ENCODE results near the gene ZDHHC14.
A peak's percentile ranks its signal among the peaks of the same experiment; 100 is the strongest.

ZDHHC14 gene

DNA sequence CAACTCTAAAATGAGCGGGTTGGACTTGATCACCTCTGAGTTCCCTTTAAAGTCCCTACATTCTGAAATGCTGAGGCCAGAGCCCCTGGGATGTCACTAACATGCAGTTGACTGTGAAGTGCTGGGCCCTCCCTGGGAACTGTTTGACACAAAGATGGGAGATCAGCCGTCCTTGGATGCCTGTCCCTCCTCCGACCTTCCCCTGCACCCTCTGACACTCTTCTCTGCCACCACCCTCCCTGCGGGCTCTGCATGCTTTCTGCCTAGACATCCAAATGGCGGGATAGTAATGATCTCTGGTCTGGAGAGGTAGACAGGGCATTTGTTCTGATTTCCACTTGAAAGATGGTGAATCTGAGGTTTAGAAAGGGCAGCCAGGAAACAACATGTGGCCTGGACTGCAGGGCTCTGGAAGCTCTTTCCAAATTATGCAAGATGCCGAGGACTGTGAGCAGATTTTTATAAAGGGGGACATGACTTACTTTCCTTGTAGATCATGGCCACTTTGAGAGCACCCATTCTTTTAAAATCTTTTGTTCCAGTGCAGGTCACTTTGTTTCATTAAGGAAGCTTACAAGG, 113.2 kb downstream of the ZDHHC14 start:
- no peak for DNase-seq

DNA sequence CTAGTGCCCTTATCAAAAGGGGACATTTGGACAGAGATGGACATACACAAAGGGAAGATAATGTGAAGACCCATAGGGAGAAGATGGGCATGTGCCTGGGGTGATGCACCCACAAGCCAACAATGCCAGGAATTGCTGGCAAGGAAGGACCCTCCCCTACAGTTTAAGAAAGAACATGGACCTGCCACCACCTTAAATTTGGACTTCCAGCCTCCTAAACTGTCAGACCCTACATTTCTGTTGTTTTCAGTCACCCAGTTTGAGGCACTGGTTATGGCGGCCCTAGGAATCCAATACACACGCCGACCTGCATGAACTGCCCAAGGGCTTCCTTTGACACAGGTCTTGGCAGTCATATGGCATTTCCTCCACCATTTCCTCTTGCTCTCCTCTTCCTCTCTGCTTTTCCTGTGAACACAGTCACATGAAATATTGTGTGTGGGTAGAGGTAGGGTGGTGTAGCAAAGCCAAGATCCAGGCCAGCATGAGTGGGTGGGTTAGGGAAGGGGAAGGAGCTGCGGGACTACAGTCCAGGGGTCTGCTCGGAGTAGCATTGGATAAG, 115.6 kb downstream of the ZDHHC14 start:
- no peak for DNase-seq

DNA sequence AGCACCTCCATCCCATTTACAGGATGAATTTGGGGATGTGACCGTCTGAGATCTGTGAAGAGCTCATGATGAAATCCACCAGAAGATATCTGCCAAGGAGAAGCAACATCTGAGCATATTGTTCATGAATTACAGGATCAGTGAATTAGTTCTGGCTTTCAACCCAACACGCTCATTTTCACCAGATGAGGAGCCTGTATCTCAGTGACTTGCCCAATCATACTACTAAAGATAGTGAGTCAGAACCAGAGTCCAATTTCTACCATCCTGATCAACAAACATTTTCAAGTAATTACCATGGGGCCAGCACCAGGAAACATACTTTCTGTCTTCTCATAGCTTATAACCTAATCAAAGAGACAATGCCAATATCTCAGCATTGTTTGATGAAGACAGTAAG, 116.6 kb downstream of the ZDHHC14 start:
- no peak for DNase-seq

DNA sequence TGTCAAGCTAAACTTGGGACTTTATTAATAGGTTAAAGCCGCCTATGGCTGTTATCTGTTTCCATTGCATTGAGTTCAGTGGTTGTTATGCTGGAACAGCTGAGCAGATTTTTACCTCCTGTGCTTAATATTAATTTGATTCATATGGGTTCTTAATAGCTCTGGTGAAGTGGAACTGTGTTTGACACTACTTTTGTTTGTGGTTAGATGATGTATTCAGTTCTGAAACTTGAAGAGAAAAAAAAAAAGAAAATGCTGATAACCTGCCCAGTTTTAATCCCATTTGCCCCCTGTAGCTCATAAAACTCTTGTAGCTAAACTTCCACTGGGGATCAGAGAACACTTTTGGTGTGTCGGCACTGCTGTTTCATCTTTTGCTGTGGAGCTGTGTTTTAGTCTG, 117.8 kb downstream of the ZDHHC14 start:
- DNase-seq: no peak

DNA sequence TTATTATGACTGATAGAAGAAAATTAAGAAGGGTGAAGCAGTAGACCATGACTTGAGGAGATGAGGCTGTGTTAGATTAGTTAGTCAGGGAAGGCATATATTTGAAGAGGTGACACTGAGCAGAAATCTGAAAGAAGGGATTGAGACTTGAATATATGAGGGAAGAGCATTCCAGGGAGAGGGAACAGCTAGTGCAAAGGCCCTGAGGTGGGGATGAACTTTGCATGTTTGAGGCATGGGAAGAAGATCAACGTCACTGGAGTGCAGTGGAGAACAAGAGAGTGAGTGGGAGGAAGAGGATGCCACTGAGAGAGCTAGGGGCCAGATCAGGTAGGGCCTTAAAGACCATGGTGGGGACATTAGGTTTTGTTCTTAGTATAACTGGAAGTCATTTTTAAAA, 119.0 kb downstream of the ZDHHC14 start:
- no peak for DNase-seq

DNA sequence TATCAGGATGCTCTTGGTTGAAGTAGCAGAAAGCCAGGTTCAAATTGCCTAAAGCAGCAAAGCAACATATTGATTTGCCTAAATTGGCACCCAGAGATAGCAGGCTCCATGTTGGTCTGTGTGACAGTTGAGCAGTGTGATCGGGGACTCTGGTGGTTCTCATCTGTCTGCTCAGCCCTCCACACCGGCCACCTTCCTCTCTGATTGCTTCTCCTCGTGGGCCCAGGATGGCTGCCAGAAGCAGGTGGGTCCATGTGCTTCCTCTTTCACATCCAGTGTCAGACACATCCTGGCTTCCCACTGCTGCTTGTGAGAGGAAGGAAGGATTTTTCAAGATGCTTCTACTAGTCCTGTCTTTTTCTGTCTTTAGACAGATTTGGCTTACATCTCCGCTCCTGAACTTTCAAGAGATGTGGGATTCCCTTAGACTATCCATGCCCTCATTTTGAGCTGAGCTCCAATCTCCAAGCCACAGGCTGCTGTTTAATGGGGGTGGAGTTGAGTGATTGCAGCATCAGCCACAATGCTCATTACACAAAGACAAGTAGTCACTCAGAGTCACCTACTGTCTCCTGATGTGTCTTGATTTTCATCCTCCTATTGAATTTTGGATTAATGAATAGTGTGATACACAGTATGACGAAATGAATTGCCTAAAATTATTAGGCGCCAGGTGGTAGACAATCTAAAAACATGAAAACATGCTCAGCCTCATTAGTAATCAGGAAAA, 122.2 kb downstream of the ZDHHC14 start:
- no peak for DNase-seq

DNA sequence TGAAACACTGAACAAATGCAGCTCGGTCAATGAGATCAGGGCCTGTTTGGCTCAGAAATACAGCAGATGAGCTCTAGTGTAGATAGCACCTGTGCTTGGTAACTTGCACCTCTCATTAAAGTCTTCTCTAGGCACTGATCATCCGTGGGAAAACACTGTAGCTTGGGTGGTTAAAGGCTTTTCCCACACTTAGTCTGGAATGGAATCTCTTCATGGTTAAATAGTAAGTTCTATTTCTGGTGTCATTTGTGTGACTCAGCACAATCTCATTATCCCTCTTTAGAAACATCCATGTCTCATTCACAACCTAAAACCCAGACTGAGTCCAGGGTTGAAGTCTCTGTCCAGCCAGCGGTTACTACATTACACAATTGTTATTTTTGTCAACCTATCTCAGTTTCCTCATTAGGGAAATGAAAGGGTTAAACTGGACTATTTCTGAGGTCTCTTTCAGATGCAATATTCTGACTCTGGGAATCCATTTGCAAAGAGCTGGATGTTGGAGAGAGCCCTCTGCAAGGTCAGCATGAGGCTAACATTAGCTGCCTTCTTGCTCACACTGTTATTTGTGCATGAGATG, 125.0 kb downstream of the ZDHHC14 start:
- DNase-seq: no peak

DNA sequence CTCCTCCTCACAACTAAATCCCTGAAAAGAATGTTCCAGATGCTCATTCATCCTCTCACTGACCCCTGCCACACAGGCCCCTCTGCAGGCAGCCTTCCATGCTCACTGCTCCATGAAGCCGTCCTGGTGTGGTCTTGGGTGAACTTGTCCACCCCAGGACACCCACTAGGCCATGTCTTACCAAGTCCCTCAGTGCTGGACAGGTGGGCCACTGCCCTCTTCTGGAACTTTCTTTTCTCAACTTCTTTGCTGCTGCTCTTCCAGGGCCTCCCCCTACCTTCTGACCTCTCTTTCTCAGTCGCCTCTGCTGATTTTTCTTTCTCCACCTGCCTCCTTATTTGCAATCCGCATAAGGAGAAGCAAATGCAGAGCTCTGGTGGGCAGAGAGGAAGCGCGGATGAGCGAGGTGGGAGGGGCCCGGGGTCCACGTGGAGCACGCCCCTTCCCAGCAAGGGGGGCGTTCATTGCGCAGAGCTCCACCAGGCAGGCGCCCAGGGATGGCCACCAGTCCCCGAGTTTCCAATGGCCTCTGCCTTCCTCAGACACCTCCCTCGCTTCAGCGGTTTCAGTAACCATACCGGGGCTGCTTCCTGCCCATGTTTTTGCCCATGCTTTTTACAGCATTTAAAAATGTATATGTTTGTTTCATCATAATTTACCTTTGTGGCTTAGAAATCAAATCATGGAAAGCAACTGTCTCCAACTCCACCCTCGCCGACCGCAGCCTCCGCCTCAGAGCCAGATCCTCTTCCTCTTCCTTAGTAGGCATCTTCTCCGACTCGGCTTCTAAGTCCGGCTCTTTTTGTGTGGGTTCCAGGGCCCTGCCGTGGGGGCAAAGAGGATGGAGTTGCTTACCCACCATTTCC, 129.6 kb downstream of the ZDHHC14 start:
- DNase-seq: no peak

DNA sequence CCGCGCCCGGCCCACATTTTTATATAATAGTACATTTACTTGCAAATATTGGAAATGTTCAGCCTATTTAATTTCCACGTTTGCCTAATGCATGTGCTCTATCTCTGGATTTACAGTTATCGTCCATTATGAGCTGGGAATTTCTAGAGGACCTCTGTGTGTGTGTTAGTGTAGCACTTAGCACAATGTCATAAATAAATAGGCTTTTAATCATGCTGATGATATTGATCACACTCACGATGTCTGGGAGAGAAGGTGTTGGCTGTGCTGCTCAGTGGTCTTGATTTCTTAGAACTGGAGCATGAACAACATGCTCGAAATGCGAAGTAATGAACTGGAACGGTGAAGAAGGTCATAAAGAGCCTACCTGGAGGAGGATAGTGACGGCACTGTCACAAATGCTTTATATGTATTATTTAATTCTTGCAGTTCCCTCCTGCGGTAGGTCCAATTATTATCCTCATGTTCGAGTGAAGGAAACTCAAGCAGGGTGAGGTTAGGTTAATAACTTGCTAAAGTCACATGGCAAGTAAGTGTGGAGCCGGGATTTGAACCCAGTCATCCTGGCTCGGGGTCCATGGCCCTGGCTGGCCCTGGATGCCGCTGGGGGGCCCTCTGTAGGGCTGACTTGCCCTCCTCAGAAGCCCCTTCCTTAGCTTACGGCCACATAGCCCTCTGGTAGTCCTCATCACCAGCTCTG, 130.8 kb downstream of the ZDHHC14 start:
- no peak for DNase-seq

DNA sequence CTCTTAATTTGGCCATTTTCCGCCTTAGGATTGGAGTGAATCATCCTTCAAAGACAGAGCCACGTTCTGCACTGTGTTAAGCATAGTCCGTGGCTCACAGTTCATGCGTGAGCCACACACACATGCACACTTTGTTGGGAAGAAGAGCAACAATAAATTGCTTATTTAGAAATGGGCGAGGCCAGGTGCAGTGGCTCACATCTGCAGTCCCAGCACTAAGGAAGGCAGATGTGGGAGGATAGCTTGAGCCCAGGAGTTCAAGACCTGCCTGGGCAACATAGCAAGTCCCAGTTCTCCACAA, 131.3 kb downstream of the ZDHHC14 start:
- DNase-seq: no peak

DNA sequence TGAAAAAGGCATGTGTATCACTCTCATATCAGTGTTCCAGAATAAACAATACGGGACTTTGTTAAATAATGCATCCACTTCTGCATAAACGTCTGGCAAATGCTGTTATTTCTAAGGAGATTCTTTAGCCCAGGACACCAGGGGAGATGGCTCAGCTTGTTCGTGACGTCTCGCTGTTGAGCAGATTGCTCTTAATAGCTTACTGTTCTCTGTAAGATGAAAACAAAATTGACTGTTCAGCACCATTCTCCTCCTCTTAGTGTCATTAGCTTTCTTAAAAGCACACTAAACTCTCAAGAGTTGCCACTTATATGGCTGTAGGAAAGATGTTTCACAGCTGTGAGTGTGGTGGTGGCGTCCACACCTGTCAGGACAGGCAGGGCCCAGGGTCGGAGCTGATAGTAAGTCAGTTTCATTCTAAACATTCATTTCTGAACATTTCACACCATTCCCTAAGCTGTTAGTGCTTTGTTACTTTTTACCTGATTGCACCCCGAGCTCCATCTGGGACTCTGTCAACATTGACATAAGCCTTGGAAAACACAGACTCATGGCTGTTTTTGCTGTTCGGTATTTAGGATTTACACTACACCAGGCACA, 132.1 kb downstream of the ZDHHC14 start:
- DNase-seq: no peak

DNA sequence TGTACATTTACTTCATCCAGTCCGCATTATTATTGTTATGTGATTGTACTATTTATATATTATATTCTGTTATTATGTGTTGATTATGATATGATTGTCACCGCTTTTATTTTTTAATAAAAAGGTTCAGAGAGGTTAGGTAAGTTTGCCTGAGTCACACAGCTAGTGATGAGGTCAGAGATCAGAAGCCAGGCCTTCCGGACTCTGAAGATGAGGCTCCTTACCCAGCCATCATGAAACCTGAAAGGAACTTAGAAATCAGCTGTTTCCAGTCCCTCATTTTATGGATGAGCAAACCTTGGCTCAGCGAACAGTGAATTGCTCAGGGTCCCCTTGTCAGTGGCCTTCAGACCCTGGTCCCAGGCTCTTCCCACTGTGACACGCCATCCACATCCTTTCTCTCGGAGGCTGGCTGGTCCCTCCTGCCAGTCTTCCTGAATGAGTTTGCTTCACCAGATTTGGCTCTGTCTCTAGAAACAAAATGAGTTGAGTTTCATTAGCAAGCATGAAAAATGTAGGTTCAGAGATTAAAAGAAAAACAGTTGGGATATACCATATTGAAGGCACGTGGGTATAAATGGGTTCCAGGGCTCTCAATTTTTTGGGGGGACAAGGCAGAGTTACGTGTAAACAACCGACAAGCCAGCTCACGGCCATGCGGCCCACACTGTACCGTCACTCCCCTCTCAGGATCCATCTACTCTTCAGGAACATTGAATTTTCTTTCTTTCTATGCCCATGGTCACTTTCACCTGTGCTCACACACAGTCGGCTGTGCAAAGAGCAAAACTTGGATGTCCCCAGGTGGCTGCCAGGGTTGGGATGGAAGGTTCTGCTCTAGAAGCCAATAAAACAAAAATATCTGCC, 132.9 kb downstream of the ZDHHC14 start:
- no peak for DNase-seq

DNA sequence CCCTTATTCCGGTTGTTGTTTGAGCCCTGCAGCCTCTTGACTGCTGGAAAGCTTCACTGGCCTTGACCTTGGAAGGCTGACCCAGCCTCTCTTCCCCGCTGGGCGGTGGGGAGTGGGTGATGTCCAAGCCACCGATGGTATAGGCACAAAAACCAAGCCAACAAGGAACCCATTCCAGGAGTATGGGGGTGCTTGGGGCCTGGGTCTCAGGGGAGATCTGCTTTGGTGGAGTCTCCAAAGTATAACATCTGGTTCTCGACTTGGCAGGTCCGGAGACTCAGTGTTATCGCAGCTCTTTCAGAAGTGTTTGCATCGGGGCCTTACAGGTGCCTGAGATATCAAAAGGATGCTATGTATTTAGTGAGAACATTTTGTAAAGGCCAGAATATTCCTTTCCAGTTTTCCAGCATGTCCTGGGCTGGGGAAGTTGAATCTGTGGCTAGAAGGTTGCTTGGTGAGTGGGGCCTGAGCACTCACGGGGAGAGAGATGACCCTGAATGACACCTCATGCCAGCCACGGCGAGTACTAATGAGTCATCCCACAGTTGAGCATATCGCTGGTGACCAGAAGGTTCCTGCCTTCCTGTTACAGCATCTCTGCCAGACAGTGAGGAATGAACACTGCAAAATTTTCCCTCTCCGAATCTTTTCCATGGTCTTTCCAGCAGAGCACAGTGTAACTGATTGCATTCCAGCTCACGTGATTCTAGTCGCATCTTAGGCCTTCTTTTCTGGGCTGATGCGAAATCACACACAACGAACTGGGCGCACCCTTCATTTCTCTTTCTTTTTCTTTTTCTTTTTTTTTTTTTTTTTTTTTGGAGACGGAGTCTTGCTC, 133.9 kb downstream of the ZDHHC14 start:
- DNase-seq: peak; percentile 89

DNA sequence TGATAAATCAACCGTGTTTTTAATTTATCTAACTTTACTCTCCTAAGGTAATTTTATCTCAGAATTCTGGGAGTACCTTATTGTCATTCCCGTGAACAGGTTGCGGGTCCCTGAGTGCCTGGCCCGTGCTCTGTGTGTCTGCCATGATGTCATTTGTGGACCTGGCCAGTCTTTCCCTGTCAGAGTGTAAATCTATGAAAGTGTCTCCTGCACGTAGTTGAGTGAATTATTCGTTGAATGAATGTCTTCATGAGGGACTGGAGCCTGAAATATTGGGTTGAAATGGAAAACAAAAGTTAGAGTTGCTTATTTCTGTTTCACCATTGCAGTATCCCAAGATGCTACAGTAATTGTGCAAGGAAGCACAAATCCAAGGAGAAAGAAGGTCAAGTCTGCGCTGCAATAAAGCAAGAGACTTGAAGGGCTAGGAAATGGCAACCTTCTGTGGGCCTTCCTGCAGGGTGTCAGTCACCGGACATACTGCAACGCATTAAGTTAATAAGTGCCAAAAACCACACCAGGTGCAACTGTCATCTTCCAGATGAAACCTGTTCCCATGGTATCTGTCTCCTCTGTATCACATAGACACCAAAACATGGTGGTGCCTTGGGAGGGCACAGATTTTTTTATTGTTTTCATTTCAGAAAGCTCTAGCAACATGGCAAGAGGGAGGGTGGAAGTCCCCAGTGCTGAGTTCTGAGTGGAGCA, 135.5 kb downstream of the ZDHHC14 start:
- DNase-seq: no peak

DNA sequence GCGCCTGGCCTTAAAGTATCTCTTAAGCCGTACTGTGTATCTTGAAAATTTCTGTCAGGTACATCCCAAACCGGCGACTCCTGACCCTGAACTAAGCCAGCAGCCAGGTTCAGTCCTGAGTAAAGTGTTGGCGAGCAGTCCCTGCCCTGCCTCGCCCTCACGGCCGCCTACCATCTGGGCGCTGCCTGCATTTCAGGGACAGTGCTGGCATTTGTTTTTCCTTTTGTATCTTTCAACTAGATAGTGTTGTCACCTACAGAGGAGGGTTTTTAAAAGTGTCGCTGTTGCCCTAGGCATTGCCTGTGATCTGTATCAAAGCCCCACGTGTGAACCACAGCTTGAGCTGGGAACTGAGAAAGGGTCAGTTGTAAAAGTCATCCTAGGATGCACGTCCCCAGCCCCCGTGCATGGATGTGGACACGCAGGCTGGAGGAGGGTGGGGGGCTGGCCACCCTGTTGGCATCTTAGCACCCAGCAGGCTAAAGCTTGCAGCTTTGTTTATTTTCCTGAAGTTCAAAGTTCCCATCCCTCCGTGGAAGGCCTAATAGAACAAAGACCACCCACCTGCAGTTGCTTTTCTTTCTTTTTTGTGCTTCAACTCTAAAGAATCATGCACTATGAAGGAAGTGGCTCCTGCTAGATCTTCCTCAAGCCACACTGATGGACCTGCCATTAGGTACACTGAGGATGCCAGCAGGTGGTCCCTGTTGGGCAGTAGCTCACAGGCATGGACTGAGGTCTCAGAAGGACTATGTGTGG, 136.8 kb downstream of the ZDHHC14 start:
- DNase-seq: no peak

DNA sequence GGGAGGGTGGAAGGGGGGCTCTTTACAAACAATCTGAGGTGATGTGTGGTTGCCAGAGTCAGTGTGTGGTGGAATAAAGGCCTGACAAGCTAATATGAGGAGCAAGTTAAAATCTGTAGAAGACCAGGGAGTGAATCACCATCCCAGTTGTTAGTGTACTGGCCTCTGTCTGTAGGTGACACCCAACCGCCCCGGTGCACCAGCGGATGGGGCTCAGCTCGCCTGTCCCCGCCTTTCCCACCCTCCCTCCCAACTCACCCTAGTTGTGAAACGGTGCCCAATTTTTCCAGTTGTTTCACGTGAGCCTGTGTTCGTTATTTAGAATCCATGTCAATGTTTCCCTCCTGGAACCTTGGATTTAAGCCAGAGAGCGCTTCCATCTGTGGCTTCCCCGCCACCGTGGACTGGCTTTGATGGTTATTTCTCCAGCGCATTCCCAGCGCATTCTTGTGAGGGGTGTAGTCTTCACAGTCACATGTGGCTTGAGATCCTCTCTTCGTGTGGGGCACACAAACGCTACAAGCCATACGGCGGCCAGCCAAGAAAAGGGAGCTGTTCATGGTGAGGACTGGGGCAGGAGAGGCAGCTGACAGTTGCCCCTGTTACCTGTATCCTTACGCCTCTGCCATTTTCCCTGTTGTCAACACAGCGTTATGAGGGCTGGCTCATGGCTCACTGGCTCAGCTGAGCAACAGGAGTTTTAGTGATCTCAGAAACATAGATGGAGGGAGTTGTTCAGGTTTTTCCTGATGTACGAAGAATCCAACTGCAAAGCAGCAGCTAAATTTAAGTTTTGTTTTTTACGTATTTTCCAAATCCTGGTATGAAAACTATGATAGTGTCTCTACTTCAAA, 137.6 kb downstream of the ZDHHC14 start:
- peak; percentile 67 for DNase-seq

DNA sequence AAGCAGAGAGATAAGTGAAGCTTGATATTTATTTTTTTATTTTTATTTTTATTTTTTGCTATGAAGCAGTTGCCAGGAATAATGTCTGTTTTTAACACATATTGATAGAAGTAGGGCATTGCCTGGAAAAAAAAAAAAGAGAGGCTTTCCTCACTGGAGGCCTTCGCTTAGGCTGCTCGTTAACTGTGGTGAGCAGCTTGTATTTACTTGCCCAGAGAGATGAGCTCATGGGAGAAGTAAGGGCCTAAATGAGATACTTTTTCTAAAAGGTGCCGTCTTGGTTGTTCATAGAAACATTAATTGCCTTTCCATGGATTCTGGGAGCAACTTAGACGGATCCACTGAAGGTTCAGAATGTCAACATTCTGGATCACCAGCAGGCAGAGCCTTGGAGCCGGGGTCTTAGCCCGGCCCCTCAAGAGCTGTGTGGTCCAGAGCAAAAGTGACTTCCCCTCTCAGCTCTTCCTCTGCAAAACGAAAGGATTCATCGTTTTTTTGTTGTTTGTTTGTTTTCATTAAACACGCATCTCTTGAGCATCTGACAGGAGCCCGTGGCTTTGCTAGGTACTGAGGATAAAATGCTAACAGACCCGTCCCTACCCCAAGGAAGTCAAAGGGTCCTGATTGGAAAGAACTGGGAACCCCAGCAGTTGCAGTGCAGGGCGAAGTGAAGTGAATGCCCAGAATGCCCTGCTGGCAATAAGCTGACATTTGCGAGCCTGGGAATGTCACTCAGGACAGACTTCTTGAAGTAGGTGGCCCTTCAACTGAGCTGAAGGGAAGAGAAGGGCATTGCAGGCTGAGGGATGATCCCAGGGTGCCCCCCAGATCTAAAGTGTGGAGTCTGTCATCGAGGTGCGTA, 138.5 kb downstream of the ZDHHC14 start:
- no peak for DNase-seq

All from EL (cell line).